NCI-H2029 (cell line): ENCODE data around the gene UBA5.
"Not testable (repeated sequence)": the region's sequence is repeated elsewhere in the genome, so short reads cannot be mapped to it uniquely, and the experiment has no call there.

Experiments used
- DNase-seq: peaks from one replicate; lab custom pipeline; 2025; lab: John Stamatoyannopoulos, UW

Gene UBA5

DNA sequence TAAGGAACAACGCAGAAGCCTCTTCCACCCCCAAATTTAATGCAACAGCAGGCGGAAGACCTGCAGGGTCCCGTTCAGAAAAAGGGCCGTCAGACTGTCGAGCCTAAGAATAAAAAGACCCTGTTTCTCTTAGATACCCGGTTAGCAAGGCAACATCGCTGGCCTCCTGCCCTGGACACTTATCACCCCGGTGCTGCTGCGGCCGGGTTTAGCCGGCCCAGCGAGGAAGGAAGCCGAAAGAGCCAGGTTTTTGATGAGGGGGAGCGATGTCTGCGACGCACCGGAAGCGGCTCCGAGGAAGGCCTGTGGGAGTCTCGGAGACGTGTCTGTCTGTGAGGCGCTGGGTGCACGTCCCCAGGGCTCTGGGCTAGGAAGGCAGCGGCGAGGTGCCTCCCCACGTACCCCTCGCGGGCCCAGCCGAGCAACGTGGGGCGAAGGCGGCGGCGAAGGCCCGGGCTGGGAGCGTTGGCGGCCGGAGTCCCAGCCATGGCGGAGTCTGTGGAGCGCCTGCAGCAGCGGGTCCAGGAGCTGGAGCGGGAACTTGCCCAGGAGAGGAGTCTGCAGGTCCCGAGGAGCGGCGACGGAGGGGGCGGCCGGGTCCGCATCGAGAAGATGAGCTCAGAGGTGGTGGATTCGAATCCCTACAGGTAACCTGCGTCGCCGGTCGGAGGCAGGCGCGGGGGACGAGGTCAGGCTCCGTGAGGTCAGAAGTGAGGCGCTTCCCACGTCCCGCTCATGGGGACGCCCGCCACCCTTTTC lies at the start of gene UBA5:
Gene UBA5, plus strand, starts transcription at position 278 of the 759 bp plus-strand sequence. Its CDS starts 209 bp downstream, at position 487.
- DNase-seq: peak; percentile 47

DNA sequence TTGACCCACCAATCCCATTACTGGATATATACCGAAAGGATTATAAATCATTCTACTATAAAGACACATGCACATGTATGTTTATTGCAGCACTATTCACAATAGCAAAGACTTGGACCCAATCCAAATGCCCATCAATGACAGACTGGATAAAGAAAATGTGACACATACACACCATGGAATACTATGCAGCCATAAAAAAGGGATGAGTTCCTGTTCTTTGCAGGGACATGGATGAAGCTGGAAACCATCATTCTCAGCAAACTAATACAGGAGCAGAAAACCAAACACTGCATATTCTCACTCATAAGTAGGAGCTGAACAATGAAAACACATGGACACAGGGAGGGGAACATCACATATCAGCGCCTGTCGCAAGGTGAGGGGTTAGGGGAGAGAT lies 44.8 kb upstream of the UBA5 start:
- not testable (repeated sequence) for DNase-seq

DNA sequence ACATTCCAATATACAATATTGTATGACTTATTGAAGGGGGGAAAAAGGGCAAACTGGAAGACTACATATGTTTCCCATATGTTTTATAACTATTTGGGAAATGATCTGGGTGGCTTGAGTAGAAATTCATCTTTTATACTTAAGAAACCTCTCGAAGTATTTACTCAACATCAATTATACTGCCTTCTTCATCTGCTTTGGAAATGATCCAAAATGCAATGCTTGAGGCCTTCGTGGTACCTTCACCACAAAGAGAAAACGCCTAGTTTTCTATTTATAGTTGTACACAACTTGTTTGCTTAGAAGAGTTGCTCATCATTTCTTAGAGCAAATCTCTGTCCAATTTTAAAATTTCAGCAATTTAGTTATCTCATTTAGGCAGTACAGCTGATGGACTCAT lies 44.2 kb upstream of the UBA5 start:
- DNase-seq: no peak

DNA sequence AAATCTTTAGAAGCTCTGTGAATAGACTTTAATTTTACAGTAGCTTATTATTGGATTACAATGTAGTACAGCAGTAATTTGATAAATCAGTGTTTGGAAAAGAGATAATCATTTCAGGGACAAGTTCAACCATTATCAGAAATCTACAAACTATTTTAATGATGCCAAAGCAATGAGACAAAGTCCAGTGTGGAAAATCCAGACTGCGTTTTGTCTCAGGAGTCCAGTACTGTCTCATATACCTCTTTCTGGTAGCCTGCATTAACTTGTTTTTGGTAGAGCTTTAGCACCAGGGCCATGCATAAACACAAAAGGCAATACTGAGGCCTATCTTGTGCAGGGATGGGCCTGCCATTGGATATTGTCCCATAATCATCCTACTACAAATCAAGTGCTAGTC lies 43.3 kb upstream of the UBA5 start:
- no peak for DNase-seq

DNA sequence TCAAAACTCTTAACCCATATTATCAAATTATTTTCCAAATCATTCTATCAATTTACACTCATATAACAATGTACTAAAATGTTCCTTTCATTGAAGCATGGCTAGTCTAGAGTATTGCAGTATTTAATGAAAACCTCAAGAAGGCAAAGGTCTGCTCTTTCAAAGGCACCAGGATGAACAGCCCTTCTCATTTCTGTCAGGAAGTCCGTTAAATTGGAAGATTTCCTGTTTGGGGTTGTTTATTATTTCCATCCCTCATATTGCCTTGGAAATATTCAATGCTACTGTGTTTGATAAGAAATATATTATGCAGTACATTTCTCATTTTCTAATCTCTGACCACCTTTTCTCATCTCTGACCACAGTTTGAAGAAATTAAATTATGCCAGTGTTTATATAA lies 38.0 kb upstream of the UBA5 start:
- DNase-seq: no peak

DNA sequence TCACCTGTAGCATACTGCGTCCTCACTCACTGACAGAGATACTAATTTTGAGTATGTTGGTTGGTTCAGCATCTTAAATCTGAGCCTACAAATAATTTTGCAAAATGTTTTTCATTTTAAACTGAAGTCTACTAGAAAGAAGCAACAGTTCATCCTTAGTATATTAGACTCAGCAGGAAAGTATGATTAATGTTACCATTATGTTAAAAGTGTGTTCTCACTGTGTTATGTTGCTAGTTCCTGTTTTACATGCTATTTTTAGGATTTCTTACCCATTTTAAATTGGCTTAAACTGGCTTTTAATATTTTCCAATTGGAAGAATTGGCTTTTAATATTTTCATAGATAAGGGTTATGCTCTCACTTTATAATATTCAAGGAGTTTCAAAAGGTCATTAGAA lies 37.4 kb upstream of the UBA5 start:
- no peak for DNase-seq

DNA sequence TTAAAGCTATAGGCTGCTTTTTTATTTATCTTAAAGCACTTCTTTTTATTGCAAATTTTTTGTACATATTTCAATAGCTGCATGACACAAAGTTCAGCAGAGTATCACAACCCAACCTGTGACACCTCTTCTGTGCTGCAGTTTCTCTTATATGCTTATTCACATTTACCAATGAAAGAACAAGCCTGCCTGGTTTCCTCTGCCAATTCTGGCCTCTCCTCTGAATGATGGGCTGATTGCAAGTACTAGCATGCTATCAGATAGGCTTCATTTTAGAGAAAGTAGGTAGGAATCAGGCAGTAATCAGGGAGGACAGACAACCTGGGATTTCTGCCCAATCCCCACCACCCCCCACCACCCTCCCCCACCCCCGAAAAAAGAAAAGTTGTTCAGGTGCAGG lies 36.5 kb upstream of the UBA5 start:
- no peak for DNase-seq

DNA sequence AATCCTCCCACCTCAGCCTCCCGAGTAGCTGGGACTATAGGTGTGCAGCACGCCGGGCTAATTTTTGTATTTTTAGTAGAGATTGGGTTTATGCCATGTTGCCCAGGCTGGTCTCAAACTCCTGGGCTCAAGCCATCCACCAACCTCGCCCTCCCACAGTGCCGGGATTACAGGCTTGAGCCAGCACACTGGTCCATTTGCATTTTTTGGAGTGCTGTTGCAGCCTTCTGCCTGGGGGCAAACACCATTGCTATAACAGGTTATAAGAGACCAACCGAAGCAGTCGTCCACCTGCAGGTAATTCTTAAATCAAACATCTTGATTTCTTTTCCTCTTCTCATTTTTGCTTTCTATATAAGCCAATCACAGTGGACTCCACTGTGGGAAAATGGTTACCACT lies 35.3 kb upstream of the UBA5 start:
- DNase-seq: no peak

DNA sequence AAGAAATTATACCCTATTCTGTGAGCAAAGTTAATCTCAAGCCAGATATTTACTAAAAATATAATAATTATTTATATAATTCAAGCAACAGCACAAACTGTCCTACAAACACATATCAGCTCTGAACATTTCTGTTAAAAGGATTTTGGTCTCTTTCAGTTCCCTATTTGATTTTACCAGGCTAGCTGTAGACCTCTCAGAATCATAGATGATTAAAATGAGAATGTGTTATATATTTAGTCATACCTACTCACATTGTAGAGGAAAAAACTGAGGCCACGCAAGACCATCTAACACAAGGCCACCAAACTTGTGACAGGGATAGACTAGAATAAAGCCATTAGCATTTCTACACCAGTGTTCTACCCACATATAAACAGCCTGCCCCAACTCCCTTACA lies 34.5 kb upstream of the UBA5 start:
- no peak for DNase-seq

DNA sequence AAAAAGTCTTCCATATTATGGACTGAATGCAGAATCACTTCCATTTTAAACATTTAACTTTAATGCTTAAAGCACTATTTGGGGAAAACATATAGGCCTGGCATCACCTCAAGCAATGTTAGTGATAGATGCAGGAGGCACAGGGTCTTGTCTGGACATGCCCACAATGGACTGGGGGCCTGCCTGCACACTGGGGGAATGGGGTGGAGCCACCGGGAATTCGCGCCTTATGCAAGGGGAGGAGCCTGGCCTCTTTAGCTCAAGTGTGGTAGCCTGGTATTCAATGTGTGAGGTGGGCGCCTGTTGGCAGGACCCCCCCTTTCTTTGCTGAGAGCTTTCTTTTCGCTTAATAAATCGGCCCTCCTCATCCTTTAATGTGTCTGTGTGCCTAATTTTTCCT lies 33.2 kb upstream of the UBA5 start:
- no peak for DNase-seq

DNA sequence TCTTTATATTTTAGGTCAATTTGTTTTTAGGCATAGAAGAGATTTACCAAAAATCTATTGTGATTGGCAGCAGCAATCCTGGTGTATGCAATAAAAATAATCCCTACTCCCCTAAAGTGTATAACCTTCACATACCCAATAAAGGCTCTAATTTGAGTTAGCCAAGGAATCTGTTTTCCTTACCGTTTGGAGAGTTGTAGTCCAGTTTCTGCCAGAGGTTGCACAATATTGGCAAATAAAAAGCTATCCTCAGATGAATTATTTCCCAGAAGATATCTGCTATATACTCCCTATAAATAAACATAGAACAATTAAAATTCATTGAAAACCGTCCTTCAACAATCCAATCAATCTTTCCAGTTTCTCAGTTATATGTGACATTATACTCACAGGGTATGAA lies 32.0 kb upstream of the UBA5 start:
- DNase-seq: no peak

DNA sequence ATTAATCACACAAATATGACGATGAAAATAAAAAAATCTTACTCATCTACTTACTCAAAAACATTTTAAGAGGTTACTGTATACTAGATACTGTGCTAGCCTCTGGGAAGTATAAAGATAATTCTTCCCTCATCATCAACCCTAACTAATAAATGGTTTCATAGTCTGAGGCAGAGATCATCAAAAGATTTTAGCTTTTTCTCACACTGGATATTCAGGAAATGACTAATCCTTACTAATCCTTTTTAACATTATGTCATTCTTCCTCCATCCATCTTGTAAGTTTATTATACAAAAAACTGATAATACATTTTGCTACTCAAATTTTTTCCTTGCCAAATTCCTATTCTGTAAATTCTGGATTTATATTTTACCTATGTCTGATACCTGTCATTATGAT lies 30.2 kb upstream of the UBA5 start:
- no peak for DNase-seq

DNA sequence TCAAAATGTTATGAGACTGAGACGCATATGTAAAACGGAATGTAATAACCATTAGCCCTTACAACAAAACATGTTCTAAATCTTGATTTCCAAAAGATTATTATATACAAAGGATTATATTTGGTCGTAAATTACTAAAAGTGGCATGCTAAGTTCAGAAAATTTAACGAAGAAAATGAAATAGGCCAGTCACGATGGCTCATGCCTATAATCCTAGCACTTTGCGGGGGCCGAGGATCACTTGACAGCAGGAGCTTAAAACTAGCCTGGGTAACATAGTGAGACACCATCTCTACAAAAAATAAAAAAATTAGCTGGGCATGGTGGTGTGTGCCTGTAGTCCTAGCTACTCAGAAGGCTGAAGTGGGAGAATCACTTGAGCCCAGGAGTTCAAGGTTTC lies 29.5 kb upstream of the UBA5 start:
- DNase-seq: no peak

DNA sequence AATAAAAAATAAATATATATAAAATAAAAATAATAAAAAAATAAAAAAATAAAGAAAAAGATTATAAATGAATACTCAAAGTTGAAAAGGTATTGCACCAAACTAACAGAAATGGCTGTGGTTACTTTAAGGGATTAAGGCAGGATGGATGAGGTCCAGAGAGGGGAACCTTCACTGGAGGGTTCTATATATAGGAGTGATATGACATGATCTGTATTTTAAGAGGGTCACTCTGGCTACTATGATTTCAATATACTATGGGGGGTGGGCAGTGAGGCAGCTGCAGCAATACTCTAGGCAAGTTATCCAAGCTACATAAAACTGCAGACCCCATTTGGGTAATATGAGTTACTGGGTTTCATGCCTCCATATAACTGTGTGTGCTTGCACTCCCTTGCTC lies 25.1 kb upstream of the UBA5 start:
- DNase-seq: no peak

DNA sequence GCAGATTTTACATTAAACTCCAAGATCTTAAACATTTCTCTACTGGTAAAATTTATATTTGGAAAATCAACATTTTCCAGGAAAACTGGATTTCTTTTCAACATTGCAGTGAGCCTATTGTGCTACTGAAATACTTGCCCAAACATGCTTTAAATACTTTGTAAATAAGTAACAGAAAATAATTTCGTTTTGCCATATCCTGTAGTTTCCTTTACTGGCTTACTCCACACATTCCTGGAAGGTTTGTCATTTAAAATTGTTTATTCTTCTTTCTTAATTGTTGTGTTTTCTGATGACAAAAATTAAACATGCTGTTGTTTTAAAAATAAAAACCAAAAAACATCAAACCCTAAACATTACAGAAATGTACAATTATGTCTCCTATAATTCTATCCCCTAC lies 22.5 kb upstream of the UBA5 start:
- no peak for DNase-seq

DNA sequence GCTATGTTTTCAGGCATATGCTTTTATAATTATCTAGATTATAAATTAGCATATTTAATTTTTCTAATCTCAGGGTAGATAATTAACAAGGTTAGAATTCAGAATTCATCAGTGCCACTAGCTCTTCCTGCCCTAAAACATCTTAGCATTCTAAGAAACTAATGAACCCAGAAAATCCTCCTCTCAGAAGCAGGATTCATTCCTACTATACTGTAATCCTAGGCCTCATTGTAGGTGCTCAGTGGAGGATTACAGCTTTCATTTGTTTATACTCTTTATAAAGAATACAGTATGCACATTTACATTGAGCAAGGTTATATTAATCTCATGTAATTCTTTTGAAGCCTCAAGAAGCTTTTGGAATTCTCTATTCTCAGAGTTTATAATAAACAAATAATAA lies 21.4 kb upstream of the UBA5 start:
- DNase-seq: no peak

DNA sequence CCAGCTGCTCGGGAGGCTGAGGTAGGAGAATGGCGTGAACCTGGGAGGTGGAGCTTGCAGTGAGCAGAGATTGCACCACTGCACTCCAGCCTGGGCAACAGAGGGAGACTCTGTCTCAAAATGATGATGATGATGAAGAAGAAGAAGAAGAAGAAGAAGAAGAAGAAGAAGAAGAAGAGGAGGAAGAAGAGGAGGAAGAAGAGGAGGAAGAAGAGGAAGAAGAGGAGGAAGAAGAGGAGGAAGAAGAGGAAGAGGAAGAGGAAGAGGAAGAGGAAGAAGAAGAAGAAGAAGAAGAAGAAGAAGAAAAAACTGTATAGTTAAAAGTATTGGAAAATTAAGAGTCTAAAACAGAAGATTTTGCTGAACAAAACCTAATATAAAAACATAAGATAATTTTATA lies 18.7 kb upstream of the UBA5 start:
- DNase-seq: not testable (repeated sequence)

DNA sequence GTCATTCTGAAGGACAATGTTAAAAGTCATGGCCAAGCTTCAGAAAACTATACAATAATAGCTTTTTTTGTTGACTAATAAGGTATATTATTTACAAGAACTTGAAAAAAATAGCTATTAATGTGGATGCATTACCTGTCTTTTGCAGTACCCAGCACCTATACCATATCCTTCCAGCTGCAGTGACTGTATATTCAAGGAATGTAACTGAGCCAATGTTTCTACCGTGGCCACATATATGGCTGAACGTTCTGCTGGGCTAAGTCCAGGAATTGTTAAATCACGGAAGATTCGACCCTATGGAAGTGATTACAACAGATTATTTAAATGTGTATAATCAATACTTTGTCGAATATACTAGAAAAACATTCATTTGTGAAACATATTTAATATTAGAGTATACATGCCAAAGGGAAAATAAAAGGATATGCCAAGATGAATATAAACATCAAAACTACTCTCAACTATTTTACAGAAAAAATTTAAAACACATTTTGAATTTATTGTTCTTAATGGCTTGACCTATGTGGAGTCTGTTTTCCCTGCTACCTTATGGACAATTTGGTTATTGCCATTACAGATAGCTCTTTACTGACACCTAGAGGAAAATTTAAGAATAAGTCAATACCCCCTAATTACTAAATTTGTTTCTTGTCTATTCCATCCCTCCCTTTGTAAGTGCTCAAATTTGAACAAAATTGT lies 18.1 kb upstream of the UBA5 start:
- peak; percentile 45 for DNase-seq

DNA sequence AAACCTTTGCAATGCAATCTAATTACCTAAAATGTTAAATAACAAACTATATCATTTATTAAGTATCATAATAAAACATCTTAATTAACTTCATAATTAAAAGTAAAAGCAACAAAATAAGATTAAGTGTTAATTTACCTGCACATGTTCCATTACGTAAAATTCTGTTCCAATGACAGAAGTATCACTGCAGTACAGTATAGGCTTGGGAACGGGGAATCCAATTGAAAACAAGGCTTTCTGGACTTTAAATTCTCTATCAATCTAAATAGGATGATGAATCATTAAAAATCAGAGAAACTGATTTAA lies 17.6 kb upstream of the UBA5 start:
- DNase-seq: no peak

DNA sequence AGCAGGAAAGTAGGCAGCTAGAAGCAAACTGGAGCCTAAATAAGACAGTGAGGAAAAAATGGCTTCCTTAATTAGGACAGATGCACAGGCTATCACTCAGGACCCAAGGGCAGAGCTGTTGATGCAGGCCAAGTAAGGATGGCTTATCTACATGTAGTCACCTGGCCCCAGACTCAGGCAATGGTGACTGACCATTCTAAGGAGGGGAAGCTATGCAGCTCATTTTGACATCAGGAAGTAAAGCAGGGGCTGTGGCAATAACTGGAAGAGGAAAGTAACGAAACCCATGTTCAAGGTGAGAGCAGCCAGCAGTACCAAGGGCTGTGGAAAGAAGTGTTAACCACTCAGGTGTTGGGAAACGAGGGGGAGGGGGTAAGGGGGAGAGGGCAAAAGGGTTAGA lies 16.8 kb upstream of the UBA5 start:
- no peak for DNase-seq

DNA sequence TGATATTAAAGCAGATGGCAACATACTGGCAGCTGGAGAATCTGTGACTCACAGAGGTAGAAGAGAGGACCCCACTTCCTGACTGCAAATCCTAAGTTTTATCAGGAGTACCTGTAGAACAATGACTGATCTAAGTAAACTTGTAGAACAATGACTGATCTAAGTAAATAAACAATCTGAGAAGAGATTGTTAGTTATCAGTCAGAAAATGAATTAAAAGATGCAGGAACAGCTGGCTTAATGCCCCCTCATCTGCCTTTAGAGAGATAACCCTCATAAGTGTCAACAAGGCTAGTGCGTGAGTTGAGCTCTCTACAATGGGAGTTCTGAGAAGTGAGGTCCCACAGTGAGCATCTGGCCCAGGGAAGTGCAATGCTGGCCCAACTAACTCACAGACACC lies 15.1 kb upstream of the UBA5 start:
- DNase-seq: no peak

DNA sequence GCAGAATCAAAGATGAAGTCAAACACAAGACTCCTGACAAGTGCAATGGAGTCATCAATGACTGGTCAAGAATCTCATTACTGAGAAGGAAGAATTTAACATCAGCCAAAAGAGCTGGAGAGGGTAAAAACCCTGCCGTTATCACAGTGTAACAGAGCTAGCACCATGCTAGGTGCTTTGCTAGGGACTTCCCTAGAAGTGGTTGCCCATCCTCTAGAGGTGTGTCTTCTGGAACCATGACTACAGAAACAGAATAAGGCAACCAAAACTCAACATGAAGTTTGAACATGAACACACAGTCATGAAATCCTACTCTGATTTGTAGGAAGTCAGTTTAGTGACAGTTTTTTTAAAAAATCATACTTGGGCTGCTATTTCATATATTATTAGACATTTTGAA lies 10.0 kb upstream of the UBA5 start:
- DNase-seq: no peak

DNA sequence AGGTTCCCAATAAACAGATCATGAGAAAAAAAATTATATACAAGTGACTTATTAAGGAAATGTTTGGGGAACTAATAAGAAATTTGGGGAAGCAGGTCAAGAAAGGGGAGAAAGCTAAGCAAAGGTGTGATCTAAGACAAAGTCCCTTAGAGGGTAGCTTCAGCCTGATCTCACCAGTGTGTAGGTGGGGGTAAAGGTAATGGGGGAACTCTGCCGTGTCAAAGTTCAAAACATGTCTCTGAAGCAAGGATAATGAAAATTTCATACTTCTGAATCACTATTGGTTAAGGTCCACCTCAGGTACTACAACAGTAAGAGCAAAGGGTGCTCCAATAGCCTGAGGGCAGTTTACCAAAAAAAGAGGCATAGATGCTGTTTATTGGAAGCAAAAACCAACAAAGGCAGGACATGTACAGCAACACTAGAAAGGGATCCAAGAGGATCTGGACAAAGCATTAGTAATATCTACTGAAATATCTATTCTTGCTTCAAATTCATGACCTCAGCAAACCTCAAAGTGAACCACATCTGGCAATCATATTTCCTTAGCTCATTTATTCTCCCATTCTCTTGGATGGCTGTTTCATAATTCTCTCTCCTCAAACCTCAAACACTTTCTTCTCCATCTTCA lies 7.4 kb upstream of the UBA5 start:
- no peak for DNase-seq

DNA sequence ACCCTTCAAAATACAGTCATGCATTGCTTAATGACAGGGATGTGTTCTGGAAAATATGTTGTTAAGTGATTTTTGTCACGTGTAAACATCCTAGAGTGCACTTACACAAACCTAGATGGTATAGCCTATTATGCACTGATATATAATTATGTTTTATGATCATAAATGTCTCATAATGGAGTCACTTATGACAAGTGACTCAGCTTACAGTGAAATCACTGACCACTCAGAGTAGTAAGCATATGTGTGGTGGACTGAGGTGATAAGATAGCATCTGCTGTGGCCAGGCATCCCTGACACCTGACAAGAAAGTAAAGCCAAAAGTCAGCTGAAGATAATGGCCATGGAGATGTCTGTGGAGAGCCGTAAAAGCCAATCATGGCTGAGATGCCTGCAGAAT lies 5.9 kb upstream of the UBA5 start:
- DNase-seq: no peak
